Skeletal muscle satellite cell (primary cell): Measurements from ENCODE around the gene CLDN15. TPM values are rescaled to one million over a fixed set of nuclear protein-coding genes. Genes with fewer than 3 reads are reported as not detected.
"Not testable (repeated sequence)": the region's sequence is repeated elsewhere in the genome, so short reads cannot be mapped to it uniquely, and the experiment has no call there.

Source experiments
- H3K27me3 ChIP-seq: 2 replicates; pipeline ENCODE4 v1.7.0; 2013; ENCODE audit warnings: low read length; ENCODE audit not compliant: control insufficient read depth, insufficient read depth
- H3K36me3 ChIP-seq: 2 replicates; pipeline ENCODE4 v1.7.0; 2013; ENCODE audit warnings: mild to moderate bottlenecking, control low read depth, low read length; ENCODE audit not compliant: insufficient read depth
- H3K4me1 ChIP-seq: 2 replicates; pipeline ENCODE4 v1.7.0; 2013; ENCODE audit warnings: low read length; ENCODE audit not compliant: control insufficient read depth, insufficient read depth
- H3K4me2 ChIP-seq: 2 replicates; pipeline ENCODE4 v1.7.0; 2013; ENCODE audit warnings: mild to moderate bottlenecking, low read length
- H3K4me3 ChIP-seq: 2 replicates; pipeline ENCODE4 v1.7.0; 2013; ENCODE audit warnings: low read length
- H3K9ac ChIP-seq: 2 replicates; pipeline ENCODE4 v1.7.0; 2013; ENCODE audit warnings: mild to moderate bottlenecking, low read depth, low read length, moderate library complexity
- H3K9me3 ChIP-seq: replicated peaks from 2 replicates; pipeline ENCODE4 v1.7.0; 2013; ENCODE audit warnings: mild to moderate bottlenecking, control low read depth, low read length
- total RNA-seq: library from RNA; depleted of rRNA; stranded (reverse); fragments of >200 nt; gene quantifications from 2 replicates; pipeline ENCODE4 v1.2.3, GENCODE V29; 2012; rRNA removed

Gene CLDN15
- total RNA-seq: 1.7 and 4.3 TPM in 2 replicates

- Histone ChIP-seq H3K4me1 (peaks cover 21% of the 10 kb centered on the region), H3K36me3 (peaks cover 24% of the 10 kb centered on the region), H3K9ac (peak within 1 kb of the TSS; percentile 9)
Measured at GRCh38 chr7:101237206-101238067, at the start of gene CLDN15. TSS of gene CLDN15 (minus strand) at chr7:101237802. CDS start at chr7:101237581, 221 bp downstream.

GRCh38 chr7:101287032-101287431, 49.4 kb upstream of the CLDN15 start:
- H3K36me3 ChIP-seq: no peaks in the 10 kb centered on the region
- no peak overlapping the region for H3K4me3 ChIP-seq
- H3K27me3 ChIP-seq: peaks cover 28% of the 10 kb centered on the region

More at GRCh38 chr7:101237206-101238067, at the start of gene CLDN15:
- Histone ChIP-seq H3K4me2 (peak within 1 kb of the TSS; percentile 46), H3K27me3 (no peaks in the 10 kb centered on the region), H3K4me3 (no peak within 1 kb of the TSS), H3K9me3 (no peaks in the 10 kb centered on the region)

GRCh38 chr7:101285880-101286279, 48.3 kb upstream of the CLDN15 start:
- H3K4me3 ChIP-seq, H3K4me1 ChIP-seq, H3K36me3 ChIP-seq, H3K4me2 ChIP-seq, H3K9ac ChIP-seq, H3K9me3 ChIP-seq: not testable (repeated sequence)
- H3K27me3 ChIP-seq: peaks cover 21% of the 10 kb centered on the region

More at GRCh38 chr7:101287032-101287431, 49.4 kb upstream of the CLDN15 start:
- H3K4me2 ChIP-seq: no peak overlapping the region
- H3K4me1 ChIP-seq: peaks cover 3% of the 10 kb centered on the region
- H3K9me3 ChIP-seq: no peaks in the 10 kb centered on the region
- no peak overlapping the region for H3K9ac ChIP-seq

- H3K4me1 ChIP-seq: peaks cover 3% of the 10 kb centered on the region
- H3K36me3 ChIP-seq: no peaks in the 10 kb centered on the region
- H3K27me3 ChIP-seq: peaks cover 22% of the 10 kb centered on the region
- H3K4me3 ChIP-seq: no peak overlapping the region
- H3K4me2 ChIP-seq: no peak overlapping the region
- no peak overlapping the region for H3K9ac ChIP-seq
- H3K9me3 ChIP-seq: no peaks in the 10 kb centered on the region
Measured at GRCh38 chr7:101285171-101285570, 47.6 kb upstream of the CLDN15 start.

- H3K36me3 ChIP-seq, H3K4me2 ChIP-seq, H3K9me3 ChIP-seq, H3K4me1 ChIP-seq, H3K4me3 ChIP-seq, H3K9ac ChIP-seq: not testable (repeated sequence)
- peaks cover 27% of the 10 kb centered on the region for H3K27me3 ChIP-seq
Measured at GRCh38 chr7:101280912-101281311, 43.3 kb upstream of the CLDN15 start.

- Histone ChIP-seq H3K9me3 (no peaks in the 10 kb centered on the region), H3K4me2 (no peak overlapping the region), H3K27me3 (peaks cover 39% of the 10 kb centered on the region), H3K9ac (no peak overlapping the region), H3K4me3 (no peak overlapping the region), H3K36me3 (no peaks in the 10 kb centered on the region), H3K4me1 (peaks cover 3% of the 10 kb centered on the region)
Measured at GRCh38 chr7:101278461-101279292, 41.1 kb upstream of the CLDN15 start.

GRCh38 chr7:101277155-101277554, 39.6 kb upstream of the CLDN15 start:
- H3K4me3 ChIP-seq: no peak overlapping the region
- H3K4me1 ChIP-seq: no peaks in the 10 kb centered on the region
- H3K36me3 ChIP-seq: no peaks in the 10 kb centered on the region
- no peak overlapping the region for H3K4me2 ChIP-seq
- H3K9ac ChIP-seq: no peak overlapping the region
- peaks cover 53% of the 10 kb centered on the region for H3K27me3 ChIP-seq
- H3K9me3 ChIP-seq: no peaks in the 10 kb centered on the region

GRCh38 chr7:101273206-101273605, 35.6 kb upstream of the CLDN15 start:
- Histone ChIP-seq H3K4me1 (no peaks in the 10 kb centered on the region), H3K9me3 (no peaks in the 10 kb centered on the region), H3K27me3 (peaks cover 52% of the 10 kb centered on the region), H3K4me2 (no peak overlapping the region), H3K36me3 (no peaks in the 10 kb centered on the region), H3K9ac (no peak overlapping the region), H3K4me3 (no peak overlapping the region)

- no peaks in the 10 kb centered on the region for H3K4me1 ChIP-seq
- peaks cover 35% of the 10 kb centered on the region for H3K27me3 ChIP-seq
Measured at GRCh38 chr7:101271021-101271420, 33.4 kb upstream of the CLDN15 start.

GRCh38 chr7:101269664-101270063, 32.1 kb upstream of the CLDN15 start:
- Histone ChIP-seq H3K4me3 (no peak overlapping the region), H3K4me2 (no peak overlapping the region), H3K4me1 (no peaks in the 10 kb centered on the region), H3K9me3 (no peaks in the 10 kb centered on the region), H3K27me3 (peaks cover 25% of the 10 kb centered on the region), H3K9ac (no peak overlapping the region), H3K36me3 (no peaks in the 10 kb centered on the region)

More at GRCh38 chr7:101271021-101271420, 33.4 kb upstream of the CLDN15 start:
- no peak overlapping the region for H3K4me2 ChIP-seq
- no peaks in the 10 kb centered on the region for H3K9me3 ChIP-seq
- no peak overlapping the region for H3K9ac ChIP-seq
- H3K36me3 ChIP-seq: no peaks in the 10 kb centered on the region
- H3K4me3 ChIP-seq: no peak overlapping the region

- Histone ChIP-seq H3K4me1 (peaks cover 4% of the 10 kb centered on the region), H3K4me2 (no peak overlapping the region), H3K9me3 (no peaks in the 10 kb centered on the region), H3K4me3 (no peak overlapping the region), H3K27me3 (peaks cover 7% of the 10 kb centered on the region), H3K36me3 (no peaks in the 10 kb centered on the region), H3K9ac (no peak overlapping the region)
Measured at GRCh38 chr7:101265622-101266516, 28.3 kb upstream of the CLDN15 start.
